GM12878 (cell line): ENCODE results near the gene POLE3. TPM values are rescaled to one million over a fixed set of nuclear protein-coding genes. Genes with fewer than 3 reads are reported as not detected.
"Not testable (repeated sequence)": the region's sequence is repeated elsewhere in the genome, so short reads cannot be mapped to it uniquely, and the experiment has no call there.

Source experiments
- ATAC-seq: fragments of 200-7000 bp; cut with Tn5 transposase; 3 replicates; pipeline ENCODE4 v1.9.1; 2020; ENCODE audit warnings: mild to moderate bottlenecking, moderate library complexity
- BruUV-seq: library from RNA; stranded (reverse); fragments of 400-500 nt; replicated peaks from 2 replicates; lab custom pipeline; 2021; lab: Mats Ljungman, UMichigan
- CTCF ChIA-PET: fragments of 300-600 bp; sonication (Branson Sonifier 250); formaldehyde crosslinking; extraction: SDS; loops from one replicate; lab custom pipeline; 2021; ENCODE audit warnings: inconsistent platforms; lab: Yijun Ruan, JAX
- POLR2A ChIA-PET: fragments of 350-600 bp; formaldehyde crosslinking; extraction: SDS; loops from one replicate; lab custom pipeline; 2021; ENCODE audit warnings: inconsistent platforms; lab: Charles Lee
- RAD21 ChIA-PET: fragments of 300-600 bp; sonication (Branson Sonifier 250); formaldehyde crosslinking; loops from one replicate; lab custom pipeline; 2023; ENCODE audit warnings: antibody characterized with exemption; ENCODE audit not compliant: unreplicated experiment; lab: Charles Lee
- SMC1A ChIA-PET: fragments of 300-600 bp; sonication (Branson Sonifier 250); formaldehyde crosslinking; loops from one replicate; lab custom pipeline; 2023; ENCODE audit not compliant: unreplicated experiment, uncharacterized antibody; lab: Charles Lee
- DNase-seq: peaks from one replicate; pipeline ENCODE4 v3.0.0-alpha.2; 2011; ENCODE audit warnings: low read depth, low spot score
- FAIRE-seq: peaks from 3 replicates; lab custom pipeline; 2011; peaks lifted over from hg19 to GRCh38; lab: Jason Lieb, UNC
- H2AFZ ChIP-seq: 2 replicates; pipeline ENCODE4 v1.6.0; 2011; ENCODE audit warnings: low read depth, low read length, control low read depth; ENCODE audit not compliant: control insufficient read depth
- H3K27ac ChIP-seq: 2 replicates; pipeline ENCODE4 v1.5.1; 2011; ENCODE audit warnings: control low read depth; ENCODE audit not compliant: control insufficient read depth, insufficient read depth
- H3K27me3 ChIP-seq, 2 experiments: replicated peaks in 1 of 2; 2 replicates each; pipeline versions ENCODE4 v1.6.0 to v1.6.1; 2011; ENCODE audit warnings: low read length in 1 of 2; ENCODE audit not compliant: control insufficient read depth in 2 of 2, insufficient read depth in 2 of 2
- H3K36me3 ChIP-seq, 2 experiments: 2 replicates each; pipeline ENCODE4 v1.5.1; 2011; ENCODE audit warnings: low read length in 1 of 2; ENCODE audit not compliant: control insufficient read depth in 2 of 2, insufficient read depth in 2 of 2
- H3K4me1 ChIP-seq: 2 replicates; pipeline ENCODE4 v1.6.1; 2011; ENCODE audit warnings: mild to moderate bottlenecking, low read length, moderate library complexity, mixed read lengths; ENCODE audit not compliant: control insufficient read depth, insufficient read depth
- H3K4me2 ChIP-seq: 2 replicates; pipeline ENCODE4 v1.6.0; 2011; ENCODE audit warnings: control low read depth; ENCODE audit not compliant: control insufficient read depth, insufficient read depth
- H3K4me3 ChIP-seq: fragments of 200-600 bp; sonication (generic); 2 replicates; pipeline ENCODE4 v1.5.1; 2016
- H3K79me2 ChIP-seq: 2 replicates; pipeline ENCODE4 v1.6.0; 2011; ENCODE audit warnings: low read length; ENCODE audit not compliant: control insufficient read depth, insufficient read depth
- H3K9ac ChIP-seq: 2 replicates; pipeline ENCODE4 v1.8.0; 2011; ENCODE audit warnings: low read length, control low read depth, mixed read lengths; ENCODE audit not compliant: control insufficient read depth, insufficient read depth
- H3K9me3 ChIP-seq: replicated peaks from 3 replicates; pipeline ENCODE4 v1.5.1; 2011; ENCODE audit warnings: mild to moderate bottlenecking, low read length; ENCODE audit not compliant: control insufficient read depth, insufficient read depth
- H4K20me1 ChIP-seq: 2 replicates; pipeline ENCODE4 v1.6.0; 2011; ENCODE audit not compliant: control insufficient read depth, insufficient read depth
- CTCF ChIP-seq, 3 experiments: IDR thresholded peaks in 2 of 3; conservative IDR thresholded peaks in 1 of 3; 2 replicates each; pipeline ENCODE4 v1.5.1; 2011; ENCODE audit warnings: low read depth in 3 of 3, low read length in 3 of 3, mild to moderate bottlenecking in 3 of 3, control low read depth in 2 of 3, moderate library complexity in 2 of 3, inconsistent platforms in 1 of 3, mixed read lengths in 1 of 3; ENCODE audit not compliant: control insufficient read depth in 2 of 3, insufficient read depth in 1 of 3; ENCODE audit errors: extremely low read depth in 1 of 3
- FOXK2 ChIP-seq: fragments of 450-650 bp; IDR thresholded peaks from 2 replicates; pipeline ENCODE4 v1.6.1; 2017; ENCODE audit warnings: mild to moderate bottlenecking, moderate library complexity
- HDGF ChIP-seq: fragments of 450-650 bp; IDR thresholded peaks from 2 replicates; pipeline ENCODE4 v1.6.1; 2016; ENCODE audit warnings: antibody characterized with exemption
- NBN ChIP-seq: fragments of 450-650 bp; IDR thresholded peaks from 2 replicates; pipeline ENCODE4 v1.6.1; 2016
- RAD21 ChIP-seq: IDR thresholded peaks from 2 replicates; pipeline ENCODE4 v1.6.1; 2011; ENCODE audit warnings: mild to moderate bottlenecking, low read depth, low read length, moderate library complexity; ENCODE audit not compliant: insufficient read depth
- RB1 ChIP-seq: fragments of 450-650 bp; formaldehyde crosslinking; IDR thresholded peaks from 2 replicates; pipeline ENCODE4 v1.6.1; 2017; ENCODE audit warnings: mild to moderate bottlenecking, borderline replicate concordance
- SMC3 ChIP-seq: IDR thresholded peaks from 2 replicates; pipeline ENCODE4 v1.6.1; 2011; ENCODE audit warnings: low read length, improper control_type of control experiment, borderline replicate concordance
- YY1 ChIP-seq: IDR thresholded peaks from 2 replicates; pipeline ENCODE4 v1.6.1; 2011; ENCODE audit warnings: low read depth, mild to moderate bottlenecking, low read length
- WGBS: methylation state at CpG from one replicate; pipeline ENCODE4 v1.1.6; 2016; ENCODE audit warnings: low lambda C conversion rate; ENCODE audit not compliant: insufficient replicate concordance, insufficient coverage; ENCODE audit errors: missing lambda C conversion rate; 5-methylcytosine and 5-hydroxymethylcytosine counted together
- in situ Hi-C: fragments of 300-500 bp; cut with MboI; formaldehyde crosslinking; loops from 9 replicates; pipeline ENCODE4 v1.14.3; 2018; ENCODE audit warnings: mixed read lengths
- intact Hi-C: fragments of 100-400 bp; cut with micrococcal nuclease; formaldehyde crosslinking; loops from one replicate; pipeline ENCODE4 v1.14.2; 2022; ENCODE audit not compliant: unreplicated experiment
- polyA plus RNA-seq, 11 experiments: library from polyadenylated mRNA; depleted of rRNA in 4 of 11; unstranded in 6 of 11; stranded (reverse) in 5 of 11; fragments of >200 nt; fragmentation: Nextera tagmentation in 4 of 11; fragmentation: Illumina TruSeq in 1 of 11; extraction: Ambion mirVana in 4 of 11; extraction: Trizol in 1 of 11; gene quantifications; 1 replicate in 1 of 11; 2 replicates in 10 of 11; pipeline versions ENCODE4 v1.2.1 to v1.2.3, GENCODE V29; 2011 to 2016; ENCODE audit warnings: inconsistent platforms in 2 of 11, missing spikeins in 2 of 11, low read depth in 1 of 11
- total RNA-seq, 4 experiments: library from RNA; depleted of rRNA in 3 of 4; stranded (reverse); fragments of >200 nt in 3 of 4; fragmentation: Illumina TruSeq in 1 of 4; extraction: Trizol in 1 of 4; gene quantifications; 2 replicates each; pipeline versions ENCODE4 v1.2.1 to v1.2.3, GENCODE V29; 2013 to 2021

POLE3 gene
- total and polyA plus RNA-seq, 10 of the 15 experiments (the other 5 are each of a cell fraction or from before 2014, with no cell fraction given): 40.8 to 116 (median 80.2) TPM

GRCh38 chr9:113406873-113407511 lies 3.5 kb downstream of the POLE3 start:
- Histone ChIP-seq H3K79me2 (peaks cover 19% of the 10 kb centered on the region), H3K4me1 (peaks cover 15% of the 10 kb centered on the region; the same call in 1 of the 2 replicates)
- H2AFZ ChIP-seq, H3K27me3 ChIP-seq, DNase-seq, POLR2A ChIA-PET, H3K36me3 ChIP-seq, H3K4me2 ChIP-seq, H4K20me1 ChIP-seq, H3K4me3 ChIP-seq, BruUV-seq, H3K9ac ChIP-seq, H3K9me3 ChIP-seq, H3K27ac ChIP-seq: not testable (repeated sequence)
- TF ChIP-seq SMC3 (peak; percentile 78), CTCF (IDR thresholded peaks at IDR 0.05 in 2 of 3, conservative IDR thresholded peaks at IDR 0.05 in 1 of 3; ENCODE audit: control insufficient read depth in 2 of 3, extremely low read depth in 1 of 3, insufficient read depth in 1 of 3, low read depth in 3 of 3, low read length in 3 of 3) (peak; percentile 77 to 87 (median 85)), FOXK2 (peak; percentile 61), RB1 (0 out of 2 replicates have a peak, but pooled peaks have one; percentile 39), HDGF (0 out of 2 replicates have a peak, but pooled peaks have one; percentile 61), RAD21 (peak; percentile 85), NBN (0 out of 2 replicates have a peak, but pooled peaks have one; percentile 40), YY1 (peak; percentile 49; the same call in 1 of the 2 replicates)
- intact Hi-C loops (loop anchor here (1.0 to 10.0 kb wide), 5 partner anchors 52 to 1048 kb away; no protein-coding TSS in a partner anchor), in situ Hi-C loops (loop anchor here (5.0 kb wide), 1 partner anchor 135 kb away; no protein-coding TSS in a partner anchor)
- ATAC-seq (peak; percentile 49), FAIRE-seq (peak; percentile 18)
- ChIA-PET CTCF (interaction anchor here (0.8 to 5.3 kb wide), 14 partner anchors 32 to 251 kb away, joined by 3 to 72 read pairs (median 4); partner anchors contain the start of genes CDC26 and PRPF4), RAD21 (interaction anchor here (0.6 to 4.0 kb wide), 4 partner anchors 51 to 251 kb away, joined by 4 to 15 read pairs (median 6); partner anchors contain the start of genes CDC26 and PRPF4), SMC1A (interaction anchor here (1.0 to 7.6 kb wide), 4 partner anchors 92 to 250 kb away, joined by 4 to 46 read pairs (median 20); partner anchors contain the start of genes CDC26 and PRPF4)
- WGBS: 52% methylated on average over 7 of the region's 7 CpGs

GRCh38 chr9:113406353-113406752 lies 4.1 kb downstream of the POLE3 start:
- H3K36me3 ChIP-seq, ATAC-seq, H3K4me1 ChIP-seq, FAIRE-seq, H3K27ac ChIP-seq, H2AFZ ChIP-seq, H3K9ac ChIP-seq, H3K4me3 ChIP-seq, H3K27me3 ChIP-seq, POLR2A ChIA-PET, H3K9me3 ChIP-seq, H3K4me2 ChIP-seq, BruUV-seq, DNase-seq, H4K20me1 ChIP-seq: not testable (repeated sequence)
- ChIA-PET SMC1A (interaction anchor here (1.0 to 7.6 kb wide), 4 partner anchors 91 to 251 kb away, joined by 4 to 46 read pairs (median 20); partner anchors contain the start of genes CDC26 and PRPF4), CTCF (interaction anchor here (0.6 to 5.3 kb wide), 13 partner anchors 31 to 252 kb away, joined by 3 to 72 read pairs (median 4); partner anchors contain the start of genes CDC26 and PRPF4), RAD21 (interaction anchor here (0.6 to 4.0 kb wide), 4 partner anchors 51 to 252 kb away, joined by 4 to 15 read pairs (median 6); partner anchors contain the start of genes CDC26 and PRPF4)
- in situ Hi-C loops (loop anchor here (5.0 kb wide), 1 partner anchor 134 kb away; no protein-coding TSS in a partner anchor), intact Hi-C loops (loop anchor here (10.0 kb wide), 2 partner anchors 192 to 1048 kb away; no protein-coding TSS in a partner anchor)
- peaks cover 19% of the 10 kb centered on the region for H3K79me2 ChIP-seq
- WGBS: 83% methylated on average over 9 of the region's 9 CpGs
